Kidney tubule cell (primary cell): ENCODE results near the gene LCMT2.

Source experiments
- DNase-seq: peaks from one replicate; pipeline ENCODE4 v3.0.0-alpha.2; 2018; ENCODE audit warnings: low spot score

Gene LCMT2

DNA sequence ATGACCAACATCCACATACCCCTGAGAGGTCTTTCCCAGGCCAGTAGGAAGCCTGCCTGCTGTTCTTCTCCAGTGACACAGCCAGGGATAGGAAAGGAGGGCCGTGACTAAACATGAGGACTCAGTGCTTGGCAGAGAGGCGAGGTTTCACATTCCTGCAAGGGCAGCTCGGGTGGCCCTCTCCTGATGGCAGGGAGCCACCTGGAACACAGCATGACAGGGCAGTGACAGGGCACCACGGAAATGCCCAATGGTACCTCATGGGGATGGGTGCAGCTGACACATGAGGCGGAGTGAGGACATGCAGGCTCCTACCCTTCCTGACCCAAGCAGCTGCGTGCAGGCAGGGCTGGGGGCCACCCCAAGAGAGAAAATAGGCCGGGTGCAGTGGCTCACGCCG, 56.2 kb downstream of the LCMT2 start:
- DNase-seq: peak; percentile 83
